Endothelial cell of umbilical vein (primary cell): ENCODE results near the gene PIGX. TPM values are rescaled to one million over a fixed set of nuclear protein-coding genes. Genes with fewer than 3 reads are reported as not detected.

Source experiments
- polyA plus RNA-seq, 4 experiments: library from polyadenylated mRNA; depleted of rRNA in 3 of 4; stranded (reverse) in 3 of 4; unstranded in 1 of 4; fragments of >200 nt; gene quantifications; 2 replicates each; pipeline versions ENCODE4 v1.2.1 to v1.2.3, GENCODE V29; 2011 to 2012; ENCODE audit warnings: missing spikeins in 1 of 4
- small RNA-seq: library from RNA; depleted of rRNA; stranded (forward); fragments of <200 nt; gene quantifications from one replicate; pipeline ENCODE3, GENCODE V24; 2012; ENCODE audit warnings: low replicate concordance, low read depth; ENCODE audit not compliant: insufficient read depth, insufficient read length
- total RNA-seq: library from RNA; stranded (reverse); gene quantifications from 2 replicates; pipeline ENCODE4 v1.2.3, GENCODE V29; 2021

PIGX gene
- total and polyA plus RNA-seq, 2 donors (not counting 3 experiments of a cell fraction or from before 2014, with no cell fraction given): 9.2 to 14.0 TPM

Small RNAs within 50 kb of the gene (small RNA-seq; reads per million reads assigned to genes)
- gene RNU4-89P (not detected), gene RNU6-42P (not detected), gene RNU6-646P (not detected)

Other genes starting within 250 kb of the PIGX start
- 32.9 and 34.9 TPM in 2 replicates for gene RNF168, start 208.6 kb upstream of the PIGX start, total RNA-seq
- gene RNF168, start 208.6 kb upstream of the PIGX start, polyA plus RNA-seq: 2.7 and 4.0 TPM in 2 replicates
- not detected in 2 replicates for gene SMCO1, start 197.0 kb upstream of the PIGX start, total RNA-seq
- not detected in 2 replicates for gene SMCO1, start 197.0 kb upstream of the PIGX start, polyA plus RNA-seq
- 13.0 and 15.3 TPM in 2 replicates for gene WDR53, start 143.8 kb upstream of the PIGX start, total RNA-seq
- 4.8 and 5.2 TPM in 2 replicates for gene WDR53, start 143.8 kb upstream of the PIGX start, polyA plus RNA-seq
- gene FBXO45, start 143.7 kb upstream of the PIGX start, total RNA-seq: 12.4 and 13.4 TPM in 2 replicates
- gene FBXO45, start 143.7 kb upstream of the PIGX start, polyA plus RNA-seq: 2.0 and 3.5 TPM in 2 replicates
- gene NRROS, start 72.7 kb upstream of the PIGX start, total RNA-seq: 14.4 and 15.6 TPM in 2 replicates
- 8.1 and 8.7 TPM in 2 replicates for gene NRROS, start 72.7 kb upstream of the PIGX start, polyA plus RNA-seq
- gene CEP19, start 127 bp upstream of the PIGX start, total RNA-seq: 1.2 and 1.6 TPM in 2 replicates
- gene CEP19, start 127 bp upstream of the PIGX start, polyA plus RNA-seq: 0.53 and 0.87 TPM in 2 replicates
- gene PAK2, start 27.5 kb downstream of the PIGX start, total RNA-seq: 85.8 and 98.9 TPM in 2 replicates
- 17.6 and 22.6 TPM in 2 replicates for gene PAK2, start 27.5 kb downstream of the PIGX start, polyA plus RNA-seq
- gene SENP5, start 155.5 kb downstream of the PIGX start, total RNA-seq: 31.1 and 33.5 TPM in 2 replicates
- gene SENP5, start 155.5 kb downstream of the PIGX start, polyA plus RNA-seq: 7.4 and 7.9 TPM in 2 replicates
- gene NCBP2, start 230.2 kb downstream of the PIGX start, total RNA-seq: 73.4 and 76.1 TPM in 2 replicates
- 21.9 and 31.2 TPM in 2 replicates for gene NCBP2, start 230.2 kb downstream of the PIGX start, polyA plus RNA-seq